Measurements from ENCODE around the gene CDH13. TPM values are rescaled to one million over a fixed set of nuclear protein-coding genes. Genes with fewer than 3 reads are reported as not detected.

CDH13 gene
- total RNA-seq, 4 donors from 2014 or later = 3.1 to 13.5 (median 8.9) TPM

DNA sequence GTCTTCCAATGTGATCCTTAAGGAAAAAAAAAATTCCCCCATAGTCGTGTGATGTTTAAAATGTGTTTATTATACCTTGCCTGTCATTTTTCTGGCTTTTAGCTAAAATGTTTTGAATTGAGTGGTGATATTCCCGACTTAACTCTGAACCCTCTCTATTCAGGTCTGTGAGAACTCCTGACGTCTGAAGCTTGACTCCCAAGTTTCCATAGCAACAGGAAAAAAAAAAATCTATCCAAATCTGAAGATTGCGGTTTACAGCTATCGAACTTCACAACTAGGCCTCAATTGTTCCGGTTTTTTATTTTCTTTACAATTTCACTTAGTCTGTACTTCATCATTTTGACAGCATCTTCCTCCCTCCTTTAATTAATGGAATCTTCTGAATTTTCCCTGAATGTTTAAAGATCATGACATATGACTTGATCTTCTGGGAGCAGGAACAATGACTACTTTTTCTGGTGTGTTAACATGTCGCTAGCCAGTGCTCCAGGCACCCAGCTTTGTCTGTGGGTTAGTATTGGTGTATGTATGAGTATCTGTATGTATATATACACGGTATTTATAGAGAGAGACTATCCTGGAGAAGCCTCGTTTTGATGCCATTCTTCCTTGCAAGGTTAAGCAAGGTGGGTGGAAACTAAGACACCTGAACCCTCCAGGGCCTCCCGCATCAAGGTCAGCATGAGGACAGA lies 1168.2 kb downstream of the CDH13 start:
- TF ChIP-seq, protein P1, sequence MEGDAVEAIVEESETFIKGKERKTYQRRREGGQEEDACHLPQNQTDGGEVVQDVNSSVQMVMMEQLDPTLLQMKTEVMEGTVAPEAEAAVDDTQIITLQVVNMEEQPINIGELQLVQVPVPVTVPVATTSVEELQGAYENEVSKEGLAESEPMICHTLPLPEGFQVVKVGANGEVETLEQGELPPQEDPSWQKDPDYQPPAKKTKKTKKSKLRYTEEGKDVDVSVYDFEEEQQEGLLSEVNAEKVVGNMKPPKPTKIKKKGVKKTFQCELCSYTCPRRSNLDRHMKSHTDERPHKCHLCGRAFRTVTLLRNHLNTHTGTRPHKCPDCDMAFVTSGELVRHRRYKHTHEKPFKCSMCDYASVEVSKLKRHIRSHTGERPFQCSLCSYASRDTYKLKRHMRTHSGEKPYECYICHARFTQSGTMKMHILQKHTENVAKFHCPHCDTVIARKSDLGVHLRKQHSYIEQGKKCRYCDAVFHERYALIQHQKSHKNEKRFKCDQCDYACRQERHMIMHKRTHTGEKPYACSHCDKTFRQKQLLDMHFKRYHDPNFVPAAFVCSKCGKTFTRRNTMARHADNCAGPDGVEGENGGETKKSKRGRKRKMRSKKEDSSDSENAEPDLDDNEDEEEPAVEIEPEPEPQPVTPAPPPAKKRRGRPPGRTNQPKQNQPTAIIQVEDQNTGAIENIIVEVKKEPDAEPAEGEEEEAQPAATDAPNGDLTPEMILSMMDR (IDR thresholded peaks at IDR 0.05) = no peak
- TF ChIP-seq EP300 (IDR thresholded peaks at IDR 0.05) (no peak), POLR2A (IDR thresholded peaks at IDR 0.05; ENCODE audit: low read depth) (no peak), POLR2AphosphoS5 (IDR thresholded peaks at IDR 0.05) (no peak)
- 62% methylated on average over 10 of the region's 10 CpGs for WGBS
- Histone ChIP-seq H3K4me1 (no peaks in the 10 kb centered on the region), H3K27me3 (no peaks in the 10 kb centered on the region), H3K4me3 (no peak overlapping the region), H3K36me3 (peaks cover 0 to 8% (median 0%) of the 10 kb centered on the region in 4 donors), H3K27ac (replicated peaks in 1 of 4) (no peak overlapping the region), H3K9me3 (peaks cover 0 to 5% (median 0%) of the 10 kb centered on the region in 4 donors)
- no peak for DNase-seq (ENCODE audit: extremely low spot score)
- intact Hi-C loops (cut with DNase I) = no loop called here

DNA sequence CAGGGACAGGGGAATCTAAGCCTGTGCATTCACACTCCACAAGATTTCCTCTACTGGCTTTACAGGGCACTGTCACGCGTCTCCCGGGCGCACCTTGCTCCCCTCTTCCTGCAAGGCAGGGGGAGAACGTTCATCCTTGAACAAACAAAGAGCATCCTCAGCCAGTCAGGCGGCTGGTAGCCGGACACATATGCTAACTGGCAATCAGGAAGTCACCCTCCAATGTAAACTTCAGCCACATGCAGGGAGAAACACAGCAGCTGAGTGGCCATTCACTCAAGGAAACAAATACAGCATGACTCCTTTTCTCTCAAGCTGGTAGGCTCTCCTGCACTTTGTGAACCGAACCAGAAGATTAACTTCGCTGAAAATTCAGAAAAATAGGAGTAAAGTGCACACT lies 1170.2 kb downstream of the CDH13 start:
- no peaks in the 10 kb centered on the region for H3K27me3 ChIP-seq
- peaks cover 0 to 5% (median 0%) of the 10 kb centered on the region in 4 donors for H3K9me3 ChIP-seq
- intact Hi-C loops (cut with DNase I) = no loop called here
- no peak overlapping the region for H3K27ac ChIP-seq (replicated peaks in 1 of 4)
- no peak overlapping the region for H3K4me3 ChIP-seq
- no peak for TF ChIP-seq POLR2A (IDR thresholded peaks at IDR 0.05; ENCODE audit: low read depth)
- no peak for TF ChIP-seq POLR2AphosphoS5 (IDR thresholded peaks at IDR 0.05)
- TF ChIP-seq EP300 (IDR thresholded peaks at IDR 0.05) = no peak
- TF ChIP-seq, protein P1 (IDR thresholded peaks at IDR 0.05) = no peak
- 54% methylated on average over 5 of the region's 9 CpGs for WGBS
- peaks cover 2 to 4% (median 4%) of the 10 kb centered on the region in 4 donors for H3K4me1 ChIP-seq
- H3K36me3 ChIP-seq = peaks cover 0 to 8% (median 0%) of the 10 kb centered on the region in 4 donors
- no peak for DNase-seq (ENCODE audit: extremely low spot score)

DNA sequence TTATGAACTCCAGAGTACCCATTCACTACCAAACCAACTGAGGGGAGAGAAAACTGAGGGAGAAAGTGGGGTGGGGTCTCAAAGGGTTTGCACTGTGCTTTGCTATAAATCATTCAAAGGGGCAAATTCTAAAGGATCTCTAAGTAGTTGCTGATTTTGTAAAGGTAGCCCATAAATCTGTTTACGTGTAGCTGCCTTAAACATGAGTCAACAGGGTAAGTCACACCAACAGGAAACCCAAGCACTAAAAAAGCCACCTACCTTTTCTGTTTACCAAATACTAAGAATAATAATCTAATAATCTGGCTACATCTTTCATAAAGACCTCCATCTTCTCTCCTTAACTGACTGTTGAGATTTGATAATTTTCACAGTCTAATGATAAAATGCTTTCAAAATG lies 1172.6 kb downstream of the CDH13 start:
- peaks cover 8 to 14% (median 13%) of the 10 kb centered on the region in 4 donors for H3K4me1 ChIP-seq
- intact Hi-C loops (cut with DNase I) = no loop called here
- H3K4me3 ChIP-seq = no peak overlapping the region

DNA sequence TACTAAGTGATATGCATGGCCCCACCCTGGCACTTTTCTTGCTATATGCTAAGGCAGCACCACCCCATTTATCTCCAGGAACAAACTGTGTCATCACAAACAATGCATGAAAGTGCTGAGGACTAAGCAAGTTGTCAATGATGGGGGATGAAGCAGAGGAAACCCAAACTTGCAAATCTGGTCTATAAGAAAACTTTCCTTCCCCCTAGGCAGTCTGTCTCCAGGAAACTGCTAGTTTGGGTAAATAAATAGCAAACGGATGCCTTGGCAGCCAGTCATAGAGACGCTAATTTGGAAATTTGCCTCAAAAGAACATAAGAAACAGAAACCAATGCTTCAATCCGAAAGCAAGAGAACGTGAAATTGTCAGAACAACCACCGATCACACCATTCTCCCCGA lies 1175.4 kb downstream of the CDH13 start:
- peak overlapping the region; percentile 37 to 51 (median 43) for H3K4me3 ChIP-seq
- H3K27me3 ChIP-seq = no peaks in the 10 kb centered on the region
- H3K27ac ChIP-seq (replicated peaks in 1 of 4) = peak overlapping the region; percentile 39 to 52 (median 46)
- H3K4me1 ChIP-seq = peaks cover 9 to 15% (median 13%) of the 10 kb centered on the region in 4 donors
- H3K9me3 ChIP-seq = no peaks in the 10 kb centered on the region
- DNase-seq (ENCODE audit: extremely low spot score) = no peak
- intact Hi-C loops (cut with DNase I) = no loop called here
- 10% methylated on average over 6 of the region's 6 CpGs for WGBS
- TF ChIP-seq POLR2AphosphoS5 (IDR thresholded peaks at IDR 0.05) = no peak
- TF ChIP-seq, protein P1 (IDR thresholded peaks at IDR 0.05) = no peak
- no peak for TF ChIP-seq EP300 (IDR thresholded peaks at IDR 0.05)
- TF ChIP-seq POLR2A (IDR thresholded peaks at IDR 0.05; ENCODE audit: low read depth) = no peak
- H3K36me3 ChIP-seq = no peaks in the 10 kb centered on the region

More for the DNA sequence above, 1172.6 kb downstream of the CDH13 start:
- peaks cover 0 to 4% (median 0%) of the 10 kb centered on the region in 4 donors for H3K36me3 ChIP-seq
- WGBS = 80% methylated on average over 1 of the region's 1 CpG
- H3K27me3 ChIP-seq = no peaks in the 10 kb centered on the region
- H3K27ac ChIP-seq (replicated peaks in 1 of 4) = no peak overlapping the region
- no peaks in the 10 kb centered on the region for H3K9me3 ChIP-seq
- TF ChIP-seq, protein P1 (IDR thresholded peaks at IDR 0.05) = no peak
- TF ChIP-seq POLR2A (IDR thresholded peaks at IDR 0.05; ENCODE audit: low read depth) (no peak), EP300 (IDR thresholded peaks at IDR 0.05) (no peak), POLR2AphosphoS5 (IDR thresholded peaks at IDR 0.05) (no peak)
- no peak for DNase-seq (ENCODE audit: extremely low spot score)

All from esophagus muscularis mucosa (tissue), 4 donors.